Eye (tissue), 1 donor: Measurements from ENCODE around the gene MFN2.

ENCODE experiments used
- DNase-seq: peaks from one replicate; pipeline ENCODE4 v3.0.0-alpha.2; 2015

Gene MFN2

GRCh38 chr1:12052997-12053686 is 72.9 kb downstream of the MFN2 start:
- no peak for DNase-seq

- peak; percentile 66 for DNase-seq
These were observed 73.7 kb downstream of the MFN2 start for GRCh38 chr1:12053752-12054548.

- no peak for DNase-seq
These were observed 75.0 kb downstream of the MFN2 start for GRCh38 chr1:12055259-12055658.

GRCh38 chr1:12056331-12056841 is 76.1 kb downstream of the MFN2 start:
- no peak for DNase-seq

- DNase-seq: no peak
These were observed 77.1 kb downstream of the MFN2 start for GRCh38 chr1:12057382-12057781.

GRCh38 chr1:12057940-12058687 is 77.9 kb downstream of the MFN2 start:
- no peak for DNase-seq

GRCh38 chr1:12059226-12059625 is 79.0 kb downstream of the MFN2 start:
- no peak for DNase-seq

GRCh38 chr1:12059722-12060464 is 79.6 kb downstream of the MFN2 start:
- DNase-seq: no peak

- DNase-seq: no peak
These were observed 80.3 kb downstream of the MFN2 start for GRCh38 chr1:12060500-12060899.
